GM23338 (cell line): ENCODE measurements around the gene C1QTNF5. TPM values are rescaled to one million over a fixed set of nuclear protein-coding genes. Genes with fewer than 3 reads are reported as not detected.

ENCODE experiments used
- ATAC-seq: fragments of 200-7000 bp; cut with Tn5 transposase; 3 replicates; pipeline ENCODE4 v1.9.1; 2020
- DNase-seq: peaks from one replicate; pipeline ENCODE4 v3.0.0-alpha.2; 2015; ENCODE audit warnings: low spot score
- H2AFZ ChIP-seq: fragments of 200-600 bp; sonication (generic); 2 replicates; pipeline ENCODE4 v1.8.0; 2016; ENCODE audit warnings: antibody characterized with exemption, mild to moderate bottlenecking, moderate library complexity
- H3F3A ChIP-seq: fragments of 200-600 bp; sonication (generic); replicated peaks from 2 replicates; pipeline ENCODE4 v1.8.0; 2017; ENCODE audit warnings: antibody characterized with exemption, mixed run types, low read depth
- H3K27ac ChIP-seq: fragments of 200-600 bp; sonication (generic); 2 replicates; pipeline ENCODE4 v1.6.1; 2016; ENCODE audit warnings: low read depth
- H3K27me3 ChIP-seq: fragments of 200-600 bp; sonication (generic); 2 replicates; pipeline ENCODE4 v1.8.0; 2016; ENCODE audit warnings: mild to moderate bottlenecking, mixed run types, moderate library complexity; ENCODE audit not compliant: insufficient read depth
- H3K36me3 ChIP-seq: fragments of 200-600 bp; sonication (generic); 2 replicates; pipeline ENCODE4 v1.8.0; 2016; ENCODE audit warnings: mild to moderate bottlenecking; ENCODE audit not compliant: insufficient read depth
- H3K4me1 ChIP-seq: fragments of 200-600 bp; sonication (generic); 2 replicates; pipeline ENCODE4 v1.8.0; 2016; ENCODE audit warnings: mild to moderate bottlenecking, moderate library complexity; ENCODE audit not compliant: insufficient read depth
- H3K4me2 ChIP-seq: fragments of 200-600 bp; sonication (generic); 2 replicates; pipeline ENCODE4 v1.7.1; 2017; ENCODE audit warnings: mixed run types
- H3K4me3 ChIP-seq: fragments of 200-600 bp; sonication (generic); 2 replicates; pipeline ENCODE4 v1.6.1; 2016; ENCODE audit warnings: mixed run types
- H3K79me2 ChIP-seq: fragments of 200-600 bp; sonication (generic); replicated peaks from 2 replicates; pipeline ENCODE4 v1.8.0; 2017; ENCODE audit warnings: mild to moderate bottlenecking; ENCODE audit not compliant: insufficient read depth
- H3K9me2 ChIP-seq: fragments of 200-600 bp; sonication (generic); 2 replicates; pipeline ENCODE4 v1.8.0; 2017; ENCODE audit not compliant: insufficient read depth
- H4K20me1 ChIP-seq: fragments of 200-600 bp; sonication (generic); replicated peaks from 2 replicates; pipeline ENCODE4 v1.8.0; 2017; ENCODE audit warnings: mild to moderate bottlenecking; ENCODE audit not compliant: insufficient read depth
- H3K27ac Mint-ChIP-seq: 2 replicates; pipeline ENCODE4 v1.8.0; 2020; ENCODE audit warnings: inconsistent platforms, mild to moderate bottlenecking, moderate library complexity, mixed read lengths
- H3K27me3 Mint-ChIP-seq: 3 replicates; pipeline ENCODE4 v1.8.0; 2022; ENCODE audit warnings: low read depth, mild to moderate bottlenecking, moderate library complexity, mixed read lengths, inconsistent platforms; ENCODE audit not compliant: insufficient read depth, poor library complexity
- H3K36me3 Mint-ChIP-seq: 3 replicates; pipeline ENCODE4 v1.8.0; 2021; ENCODE audit warnings: low read depth, mild to moderate bottlenecking, inconsistent platforms, moderate library complexity, mixed read lengths
- H3K4me1 Mint-ChIP-seq: 3 replicates; pipeline ENCODE4 v1.8.0; 2020; ENCODE audit warnings: mild to moderate bottlenecking, inconsistent platforms, mixed read lengths
- H3K4me3 Mint-ChIP-seq: 3 replicates; pipeline ENCODE4 v1.8.0; 2021; ENCODE audit warnings: moderate library complexity, mild to moderate bottlenecking, inconsistent platforms, mixed read lengths
- H3K9me3 Mint-ChIP-seq: 3 replicates; pipeline ENCODE4 v1.8.0; 2020; ENCODE audit warnings: moderate library complexity, mild to moderate bottlenecking, inconsistent platforms, mixed read lengths
- CREB1 ChIP-seq: fragments of 250-450 bp; sonication (Bioruptor Pico); IDR thresholded peaks from 2 replicates; pipeline ENCODE4 v1.5.0; 2020; ENCODE audit warnings: low read depth, mild to moderate bottlenecking, moderate library complexity
- CTCF ChIP-seq, 2 experiments: fragments of 200-600 bp in 1 of 2; sonication (generic) in 1 of 2; conservative IDR thresholded peaks; 2 replicates each; pipeline versions ENCODE4 v1.5.1 to v1.6.1; 2016 to 2017; ENCODE audit warnings: antibody characterized with exemption in 2 of 2, low read depth in 2 of 2, mild to moderate bottlenecking in 2 of 2, moderate library complexity in 1 of 2
- ETS1 ChIP-seq: IDR thresholded peaks from 2 replicates; pipeline ENCODE4 v1.6.1; 2016; ENCODE audit warnings: antibody characterized with exemption
- EZH2 ChIP-seq: fragments of 200-600 bp; sonication (generic); IDR thresholded peaks from one replicate; pipeline ENCODE4 v1.8.0; 2017; ENCODE audit warnings: antibody characterized with exemption, mild to moderate bottlenecking, low read depth; ENCODE audit not compliant: unreplicated experiment
- EZH2phosphoT487 ChIP-seq: fragments of 200-600 bp; sonication (generic); IDR thresholded peaks from one replicate; pipeline ENCODE4 v1.8.1; 2018; ENCODE audit warnings: antibody characterized with exemption; ENCODE audit not compliant: unreplicated experiment
- JUNB ChIP-seq: IDR thresholded peaks from one replicate; pipeline ENCODE4 v1.6.1; 2016; ENCODE audit warnings: antibody characterized with exemption; ENCODE audit not compliant: unreplicated experiment
- NANOG ChIP-seq: IDR thresholded peaks from 2 replicates; pipeline ENCODE4 v1.6.1; 2016; ENCODE audit warnings: antibody characterized with exemption, borderline replicate concordance
- POLR2AphosphoS5 ChIP-seq: IDR thresholded peaks from 2 replicates; pipeline ENCODE4 v1.6.1; 2016; ENCODE audit warnings: antibody characterized with exemption, low read depth
- REST ChIP-seq: IDR thresholded peaks from one replicate; pipeline ENCODE4 v1.6.1; 2018; ENCODE audit warnings: antibody characterized with exemption; ENCODE audit not compliant: unreplicated experiment
- STAT1 ChIP-seq: IDR thresholded peaks from one replicate; pipeline ENCODE4 v1.6.1; 2016; ENCODE audit warnings: antibody characterized with exemption; ENCODE audit not compliant: unreplicated experiment
- ZNF114 ChIP-seq: fragments of 250-450 bp; sonication (Bioruptor Pico); IDR thresholded peaks from 2 replicates; pipeline ENCODE4 v1.5.0; 2020; ENCODE audit warnings: mild to moderate bottlenecking, moderate library complexity
- ZNF331 ChIP-seq: fragments of 250-450 bp; sonication (Bioruptor Pico); IDR thresholded peaks from 2 replicates; pipeline ENCODE4 v1.5.0; 2020; ENCODE audit warnings: low read depth, mild to moderate bottlenecking, moderate library complexity
- ZNF462 ChIP-seq: fragments of 250-450 bp; sonication (Bioruptor Pico); IDR thresholded peaks from 2 replicates; pipeline ENCODE4 v1.5.0; 2020; ENCODE audit warnings: mild to moderate bottlenecking, moderate library complexity
- polyA plus RNA-seq: library from polyadenylated mRNA; unstranded; fragments of >200 nt; fragmentation: Nextera tagmentation; extraction: Ambion mirVana; gene quantifications from 2 replicates; pipeline ENCODE4 v1.2.1, GENCODE V29; 2016
- total RNA-seq: library from RNA; depleted of rRNA; stranded (reverse); fragments of >200 nt; shearing (Covaris generic); gene quantifications from 2 replicates; pipeline ENCODE4 v1.2.3, GENCODE V29; 2014

C1QTNF5 gene
- total and polyA plus RNA-seq, 2 experiments from 2014 or later: 1.9 TPM

GRCh38 chr11:119319700-119320239, 20.9 kb downstream of the C1QTNF5 start:
- H3K4me3 ChIP-seq: peak overlapping the region; percentile 80; the same call in 1 of the 2 replicates
- H3K79me2 ChIP-seq: no peaks in the 10 kb centered on the region
- no peak for ATAC-seq
- Mint-ChIP-seq H3K4me3 (peak overlapping the region; percentile 40), H3K27me3 (peaks cover 48% of the 10 kb centered on the region), H3K27ac (no peak overlapping the region), H3K9me3 (no peaks in the 10 kb centered on the region), H3K4me1 (peaks cover 38% of the 10 kb centered on the region), H3K36me3 (no peaks in the 10 kb centered on the region)
- H3K27me3 ChIP-seq: peaks cover 39% of the 10 kb centered on the region
- 0 out of 2 replicates have a peak, but pooled peaks cover 1% of the 10 kb centered on the region for H4K20me1 ChIP-seq
- no peaks in the 10 kb centered on the region for H3K9me2 ChIP-seq
- H3F3A ChIP-seq: peaks cover 22% of the 10 kb centered on the region
- H3K4me2 ChIP-seq: peak overlapping the region; percentile 98
- peaks cover 47% of the 10 kb centered on the region for H3K4me1 ChIP-seq
- TF ChIP-seq EZH2phosphoT487: no peak
- TF ChIP-seq ZNF114 (CRISPR knock-in tag): no peak
- no peak for TF ChIP-seq ZNF462
- TF ChIP-seq CREB1: no peak
- TF ChIP-seq STAT1: no peak
- no peak for TF ChIP-seq NANOG
- no peak for TF ChIP-seq REST
- TF ChIP-seq CTCF (conservative IDR thresholded peaks at IDR 0.05; ENCODE audit: low read depth in 2 of 2): no peak
- TF ChIP-seq EZH2: no peak
- TF ChIP-seq JUNB: no peak
- TF ChIP-seq POLR2AphosphoS5: no peak
- no peak for TF ChIP-seq ETS1
- no peak for TF ChIP-seq ZNF331 (CRISPR knock-in tag)
- DNase-seq: no peak
- H3K27ac ChIP-seq: no peak overlapping the region; the same call in 1 of the 2 replicates
- H3K36me3 ChIP-seq: no peaks in the 10 kb centered on the region
- H2AFZ ChIP-seq: no peak overlapping the region
